HG03196 (cell line): ENCODE measurements around the gene CFAP58.
"Not testable (repeated sequence)": the region's sequence is repeated elsewhere in the genome, so short reads cannot be mapped to it uniquely, and the experiment has no call there.

ENCODE experiments used
- ATAC-seq: cut with Tn5 transposase; IDR thresholded peaks from one replicate; pipeline ENCODE4 v1.9.1; 2021; ENCODE audit not compliant: unreplicated experiment

The CFAP58 gene

GRCh38 chr10:104427989-104428388, 74.4 kb downstream of the CFAP58 start:
- no peak for ATAC-seq

GRCh38 chr10:104429846-104430245, 76.2 kb downstream of the CFAP58 start:
- ATAC-seq: no peak

GRCh38 chr10:104430360-104430759, 76.7 kb downstream of the CFAP58 start:
- ATAC-seq: no peak

GRCh38 chr10:104433669-104434068, 80.0 kb downstream of the CFAP58 start:
- ATAC-seq: no peak

GRCh38 chr10:104434601-104435000, 81.0 kb downstream of the CFAP58 start:
- ATAC-seq: no peak

GRCh38 chr10:104435822-104436221, 82.2 kb downstream of the CFAP58 start:
- no peak for ATAC-seq

GRCh38 chr10:104437226-104437625, 83.6 kb downstream of the CFAP58 start:
- no peak for ATAC-seq

GRCh38 chr10:104440221-104440620, 86.6 kb downstream of the CFAP58 start:
- ATAC-seq: no peak

GRCh38 chr10:104441329-104442000, 87.8 kb downstream of the CFAP58 start:
- no peak for ATAC-seq

- no peak for ATAC-seq
Measured at GRCh38 chr10:104445359-104445758, 91.7 kb downstream of the CFAP58 start.

GRCh38 chr10:104446151-104446550, 92.5 kb downstream of the CFAP58 start:
- ATAC-seq: no peak

- ATAC-seq: no peak
Measured at GRCh38 chr10:104447331-104447730, 93.7 kb downstream of the CFAP58 start.

GRCh38 chr10:104447906-104448305, 94.3 kb downstream of the CFAP58 start:
- no peak for ATAC-seq

GRCh38 chr10:104449391-104449790, 95.8 kb downstream of the CFAP58 start:
- no peak for ATAC-seq

GRCh38 chr10:104450490-104450889, 96.9 kb downstream of the CFAP58 start:
- no peak for ATAC-seq

- no peak for ATAC-seq
Measured at GRCh38 chr10:104450954-104451353, 97.3 kb downstream of the CFAP58 start.

GRCh38 chr10:104452977-104453376, 99.3 kb downstream of the CFAP58 start:
- ATAC-seq: no peak

- no peak for ATAC-seq
Measured at GRCh38 chr10:104456802-104457542, 103.3 kb downstream of the CFAP58 start.

- ATAC-seq: no peak
Measured at GRCh38 chr10:104457543-104457828, 103.9 kb downstream of the CFAP58 start.

- ATAC-seq: not testable (repeated sequence)
Measured at GRCh38 chr10:104465575-104465974, 111.9 kb downstream of the CFAP58 start.

- ATAC-seq: not testable (repeated sequence)
Measured at GRCh38 chr10:104468818-104469217, 115.2 kb downstream of the CFAP58 start.

- ATAC-seq: no peak
Measured at GRCh38 chr10:104472505-104472904, 118.9 kb downstream of the CFAP58 start.
